LNCAP (cell line): ENCODE measurements around the gene ITPRIPL2.

Experiments
- TF ChIP-seq, protein P1 (sequence below): fragments of 450-650 bp; IDR thresholded peaks from 2 replicates; pipeline ENCODE4 v1.5.1; 2017; ENCODE audit warnings: mild to moderate bottlenecking

ITPRIPL2 gene

DNA sequence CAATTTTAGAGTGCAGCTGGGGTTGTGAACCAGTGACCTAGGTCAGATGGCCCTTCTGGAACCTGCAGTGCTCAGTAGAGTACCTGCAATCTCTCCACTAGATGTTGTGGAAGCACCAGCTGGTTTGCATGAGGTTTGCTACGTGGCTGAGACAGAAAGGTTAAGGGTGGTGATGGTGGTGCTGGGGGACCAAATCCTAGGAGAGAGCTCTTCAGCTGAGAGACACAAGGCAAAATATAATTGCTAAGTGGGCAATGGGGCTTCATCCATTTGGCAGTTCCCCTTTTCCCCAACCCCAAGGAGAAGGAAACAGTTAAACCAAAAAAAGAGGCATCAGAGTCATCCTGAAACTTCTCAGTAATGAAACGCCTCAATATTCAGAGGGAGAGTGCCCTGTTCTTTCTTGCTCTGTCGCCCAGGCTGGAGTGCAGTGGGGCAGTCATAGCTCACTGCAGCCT is 13.9 kb downstream of the ITPRIPL2 start:
- TF ChIP-seq, protein P1, sequence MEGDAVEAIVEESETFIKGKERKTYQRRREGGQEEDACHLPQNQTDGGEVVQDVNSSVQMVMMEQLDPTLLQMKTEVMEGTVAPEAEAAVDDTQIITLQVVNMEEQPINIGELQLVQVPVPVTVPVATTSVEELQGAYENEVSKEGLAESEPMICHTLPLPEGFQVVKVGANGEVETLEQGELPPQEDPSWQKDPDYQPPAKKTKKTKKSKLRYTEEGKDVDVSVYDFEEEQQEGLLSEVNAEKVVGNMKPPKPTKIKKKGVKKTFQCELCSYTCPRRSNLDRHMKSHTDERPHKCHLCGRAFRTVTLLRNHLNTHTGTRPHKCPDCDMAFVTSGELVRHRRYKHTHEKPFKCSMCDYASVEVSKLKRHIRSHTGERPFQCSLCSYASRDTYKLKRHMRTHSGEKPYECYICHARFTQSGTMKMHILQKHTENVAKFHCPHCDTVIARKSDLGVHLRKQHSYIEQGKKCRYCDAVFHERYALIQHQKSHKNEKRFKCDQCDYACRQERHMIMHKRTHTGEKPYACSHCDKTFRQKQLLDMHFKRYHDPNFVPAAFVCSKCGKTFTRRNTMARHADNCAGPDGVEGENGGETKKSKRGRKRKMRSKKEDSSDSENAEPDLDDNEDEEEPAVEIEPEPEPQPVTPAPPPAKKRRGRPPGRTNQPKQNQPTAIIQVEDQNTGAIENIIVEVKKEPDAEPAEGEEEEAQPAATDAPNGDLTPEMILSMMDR: no peak

DNA sequence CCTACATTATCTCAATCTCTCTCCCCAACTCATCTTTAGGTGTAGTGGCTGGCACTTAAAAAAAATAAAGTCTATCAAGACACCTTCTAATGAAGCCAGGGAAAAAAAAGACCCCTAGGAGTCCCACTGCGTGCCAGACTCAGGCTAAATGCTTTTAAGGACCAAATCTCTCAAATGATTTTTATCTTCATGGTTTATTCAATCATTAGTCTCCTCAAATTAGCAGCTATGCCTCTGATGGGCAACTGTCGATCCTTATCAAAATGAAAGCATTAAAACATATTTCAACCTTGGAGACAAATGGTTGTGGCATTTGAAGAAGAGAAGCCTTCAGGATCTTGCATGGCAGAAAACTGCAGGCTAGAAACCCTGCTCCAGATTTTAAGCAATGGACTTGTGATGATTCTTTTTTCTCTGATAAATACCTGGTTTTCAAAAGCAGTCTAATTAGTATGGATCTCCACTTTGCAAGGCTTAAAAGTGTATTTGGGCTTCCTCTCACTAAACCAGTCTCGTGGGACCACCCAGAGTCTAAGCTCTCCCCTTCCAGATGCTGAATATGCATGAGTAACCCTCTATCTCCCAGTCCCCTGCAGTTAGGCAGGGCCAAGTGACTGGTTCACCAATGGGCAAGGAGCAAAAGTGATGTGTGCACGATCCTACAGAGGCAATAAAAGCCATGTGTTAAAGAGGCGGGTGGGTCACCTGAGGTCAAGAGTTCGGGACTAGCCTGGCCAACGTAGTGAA is 14.9 kb downstream of the ITPRIPL2 start:
- TF ChIP-seq, protein P1: no peak

DNA sequence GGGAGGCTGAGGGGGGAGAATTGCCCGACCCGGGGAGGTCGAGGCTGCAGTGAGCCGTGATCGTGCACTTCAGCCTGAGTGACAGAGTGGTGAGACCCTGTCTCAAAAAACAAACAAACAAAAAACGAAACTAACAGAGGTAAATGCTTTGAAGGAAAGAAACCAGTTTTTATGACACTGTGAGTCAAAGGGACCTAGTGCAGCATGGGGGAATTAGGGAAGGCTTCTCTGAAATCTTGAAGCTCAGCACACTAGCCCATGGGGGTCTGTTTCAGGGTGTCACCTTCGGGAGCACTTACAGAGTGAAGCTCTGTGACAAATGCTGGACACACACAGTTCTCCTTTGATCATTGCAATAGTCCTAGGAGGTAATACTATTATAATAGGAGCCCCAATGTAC is 16.6 kb downstream of the ITPRIPL2 start:
- TF ChIP-seq, protein P1: no peak

DNA sequence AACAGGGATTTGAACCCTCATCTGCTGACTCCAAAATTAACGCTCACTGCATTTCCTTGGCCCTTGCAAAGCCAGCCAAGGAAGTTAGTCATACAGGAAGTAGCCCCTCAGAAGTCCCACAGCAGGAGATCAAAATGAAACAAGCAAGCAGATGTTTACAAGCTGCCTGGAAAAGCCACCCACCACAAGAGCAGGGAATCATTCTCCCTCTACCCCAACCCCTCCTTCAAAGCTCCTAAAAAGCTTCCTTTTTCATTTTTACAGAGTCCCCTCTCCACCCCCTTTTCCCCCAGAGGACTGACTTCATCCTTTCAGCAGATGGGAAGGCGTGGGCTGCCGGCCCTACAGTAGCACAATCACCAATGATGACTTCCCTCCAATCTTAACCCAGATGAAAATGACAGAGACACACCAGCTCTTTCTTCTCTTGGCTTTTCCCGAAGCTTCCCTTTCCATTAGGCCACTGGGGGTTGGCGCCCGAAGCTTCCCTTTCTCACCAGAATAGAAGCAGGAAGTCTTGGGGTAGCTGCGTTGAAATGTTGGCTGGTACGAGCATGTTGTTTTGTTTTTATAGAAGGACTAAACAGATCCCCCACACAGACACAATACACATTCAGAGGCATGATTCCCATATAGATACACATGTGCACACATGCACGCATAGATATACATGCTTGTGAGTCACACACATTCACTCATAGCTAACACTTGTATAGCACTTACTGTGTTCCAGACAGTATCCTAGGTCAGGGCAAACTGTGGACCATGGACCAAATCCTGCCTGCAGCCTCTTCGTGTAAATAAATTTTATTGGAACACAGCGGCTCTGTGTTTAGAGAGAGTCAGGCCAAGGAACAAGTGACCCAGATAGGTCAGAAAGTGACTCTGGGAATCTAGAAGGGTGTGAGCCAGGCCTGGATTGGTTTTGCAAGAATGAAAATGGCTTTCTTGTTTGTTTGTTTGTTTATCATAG is 17.4 kb downstream of the ITPRIPL2 start:
- TF ChIP-seq, protein P1: no peak

DNA sequence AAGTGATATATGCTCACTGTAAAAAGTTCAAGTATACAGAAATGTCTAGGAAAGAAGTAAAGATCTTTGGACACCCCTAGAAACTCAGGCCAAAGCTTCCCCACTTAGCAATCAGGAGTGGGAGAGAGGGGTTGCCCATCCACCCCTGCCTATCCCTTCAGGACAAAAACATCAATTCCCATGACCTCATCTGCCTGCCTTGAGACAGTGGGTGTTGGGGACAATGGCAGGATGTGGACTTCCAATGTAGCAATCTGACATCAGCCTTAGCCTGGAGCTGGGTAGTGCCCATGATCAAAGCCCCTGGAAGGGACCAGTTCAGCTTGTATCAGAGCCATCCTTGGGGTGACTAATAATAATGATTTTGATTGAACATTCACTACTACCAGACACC is 18.1 kb downstream of the ITPRIPL2 start:
- TF ChIP-seq, protein P1: no peak

DNA sequence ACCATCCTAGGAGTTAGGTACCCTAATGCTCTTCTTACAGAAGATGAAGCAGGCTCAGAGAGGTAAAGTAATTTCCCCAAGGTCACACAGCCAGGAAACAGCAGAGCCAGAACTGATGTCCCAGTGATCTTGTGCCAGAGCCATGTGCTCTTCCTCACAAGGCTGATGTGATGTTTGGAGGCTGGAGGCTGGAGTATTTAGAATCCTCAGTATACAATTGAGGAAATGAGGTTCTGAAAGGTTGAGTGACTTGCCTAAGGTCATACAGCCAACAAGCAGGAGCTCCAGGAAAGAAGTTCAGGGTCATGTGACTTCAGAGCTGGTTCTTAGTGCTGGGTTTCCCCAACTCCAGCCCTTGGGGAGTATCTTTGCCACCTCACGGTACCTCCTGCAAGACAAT is 18.5 kb downstream of the ITPRIPL2 start:
- TF ChIP-seq, protein P1: no peak

DNA sequence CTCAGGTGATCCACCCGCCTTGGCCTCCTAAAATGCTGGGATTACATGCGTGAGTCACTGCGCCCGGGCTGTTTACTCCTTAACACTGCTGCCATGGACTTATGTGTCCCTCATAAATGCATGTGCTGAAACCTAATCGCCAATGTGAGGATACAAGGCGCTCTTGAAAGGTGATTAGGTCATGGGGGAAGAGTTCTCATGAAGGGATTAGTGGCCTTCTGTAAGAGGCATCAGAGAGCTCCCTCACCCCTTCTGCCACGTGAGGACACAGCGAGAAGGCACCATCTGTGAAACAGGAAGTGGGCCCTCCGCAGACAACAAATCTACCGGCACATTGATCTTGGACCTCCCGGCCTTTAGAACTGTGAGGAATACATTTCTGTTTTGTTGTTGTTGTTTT is 19.1 kb downstream of the ITPRIPL2 start:
- TF ChIP-seq, protein P1: no peak
